Heart left ventricle (tissue), 13 donors: ENCODE results near the gene TOX2.

Experiments used
- POLR2A ChIP-seq, 2 donors: fragments of 450-650 bp; IDR thresholded peaks; one replicate each; pipeline ENCODE4 v1.6.1; 2017; ENCODE audit warnings: antibody characterized with exemption in 2 of 2, mild to moderate bottlenecking in 2 of 2, moderate library complexity in 2 of 2
- TF ChIP-seq, protein P1 (sequence below), 12 donors: fragments of 200-600 bp; sonication (generic) in 4 of 12; IDR thresholded peaks; one replicate each; pipeline versions ENCODE4 v1.5.0 to v1.8.0; 2018 to 2022; ENCODE audit warnings: antibody characterized with exemption in 12 of 12, mild to moderate bottlenecking in 5 of 12
- donor health status: ischemic (EF 13 %, LVEDD 7.1; RV severe dilation, severe dysfunction).
- donor health status: DM: no; HTN: yes; CAD: no.
- donor health status: DM: no; HTN: no; CAD: no.
- donor health status: ischemic (EF 25% LVEDD 6.9; RV normal size, moderate dysfunction).
- donor health status: ischemic (EF 25% LVEDD 5.7; RV mildly dilated, moderate dysfunction).
- donor health status: ischemic (EF 35%, LVEDD 5.7; RV mildly dilated, moderate dysfunction).
- donor health status: nonischemic (EF 11% LVEDD 7.7; RV severe dilation, severe dysfunction).
- donor health status: DM: yes; HTN: yes; CAD: no.
- donor health status: PGD.
- donor health status: ischemic (EF 29% LVEDD 5.4; RV normal size, mild dysfunction).
- donor health status: nonischemic (EF 23%, LVEDD 6.1; RV moderate dilation, normal function).

GRCh38 chr20:43972692-43973091 lies 58.0 kb downstream of the TOX2 start:
- no peak for TF ChIP-seq POLR2A (IDR thresholded peaks at IDR 0.05)
- TF ChIP-seq, protein P1, sequence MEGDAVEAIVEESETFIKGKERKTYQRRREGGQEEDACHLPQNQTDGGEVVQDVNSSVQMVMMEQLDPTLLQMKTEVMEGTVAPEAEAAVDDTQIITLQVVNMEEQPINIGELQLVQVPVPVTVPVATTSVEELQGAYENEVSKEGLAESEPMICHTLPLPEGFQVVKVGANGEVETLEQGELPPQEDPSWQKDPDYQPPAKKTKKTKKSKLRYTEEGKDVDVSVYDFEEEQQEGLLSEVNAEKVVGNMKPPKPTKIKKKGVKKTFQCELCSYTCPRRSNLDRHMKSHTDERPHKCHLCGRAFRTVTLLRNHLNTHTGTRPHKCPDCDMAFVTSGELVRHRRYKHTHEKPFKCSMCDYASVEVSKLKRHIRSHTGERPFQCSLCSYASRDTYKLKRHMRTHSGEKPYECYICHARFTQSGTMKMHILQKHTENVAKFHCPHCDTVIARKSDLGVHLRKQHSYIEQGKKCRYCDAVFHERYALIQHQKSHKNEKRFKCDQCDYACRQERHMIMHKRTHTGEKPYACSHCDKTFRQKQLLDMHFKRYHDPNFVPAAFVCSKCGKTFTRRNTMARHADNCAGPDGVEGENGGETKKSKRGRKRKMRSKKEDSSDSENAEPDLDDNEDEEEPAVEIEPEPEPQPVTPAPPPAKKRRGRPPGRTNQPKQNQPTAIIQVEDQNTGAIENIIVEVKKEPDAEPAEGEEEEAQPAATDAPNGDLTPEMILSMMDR (IDR thresholded peaks at IDR 0.05), result no peak
